Lower lobe of right lung (tissue), 2 donors: ENCODE measurements around the gene TBC1D24. TPM values are rescaled to one million over a fixed set of nuclear protein-coding genes. Genes with fewer than 3 reads are reported as not detected.

Experiments used
- ATAC-seq, 2 donors: fragments of 200-7000 bp; cut with Tn5 transposase; one replicate each; pipeline ENCODE4 v1.9.1; 2020 to 2022; ENCODE audit warnings: mild to moderate bottlenecking in 2 of 2, moderate library complexity in 2 of 2
- DNase-seq: peaks from one replicate; pipeline ENCODE4 v3.0.0-alpha.2; 2020
- H3K27ac ChIP-seq: fragments of 200-600 bp; one replicate; pipeline ENCODE4 v1.8.0; 2022
- H3K27me3 ChIP-seq: fragments of 200-600 bp; one replicate; pipeline ENCODE4 v1.8.0; 2022; ENCODE audit warnings: low read depth
- H3K36me3 ChIP-seq: fragments of 200-600 bp; one replicate; pipeline ENCODE4 v1.8.0; 2022; ENCODE audit warnings: mild to moderate bottlenecking
- H3K4me1 ChIP-seq: fragments of 200-600 bp; one replicate; pipeline ENCODE4 v1.8.0; 2022
- H3K4me3 ChIP-seq: fragments of 200-600 bp; one replicate; pipeline ENCODE4 v1.8.0; 2022; ENCODE audit warnings: mild to moderate bottlenecking
- H3K9me3 ChIP-seq: fragments of 200-600 bp; one replicate; pipeline ENCODE4 v1.8.0; 2022
- intact Hi-C: fragments of 100-400 bp; cut with DNase I; formaldehyde crosslinking; loops from one replicate; pipeline ENCODE4 v1.11.0; 2022
- total RNA-seq: library from RNA; stranded (reverse); fragmentation: NEBNext Ultra II Directional; extraction: Animal tissue kit (Norgen Biotek cat#: 25700); gene quantifications from one replicate; pipeline ENCODE4 v1.2.1, GENCODE V29; 2021
- TF ChIP-seq, protein P1 (sequence below): fragments of 200-600 bp; IDR thresholded peaks from one replicate; pipeline ENCODE4 v1.8.0; 2022; ENCODE audit warnings: antibody characterized with exemption, mild to moderate bottlenecking
- donor health status: DM: no; HTN: yes; CAD: no; lungs with severe emphysema.

Gene TBC1D24
- total RNA-seq, 1 donor from 2014 or later, result 40.2 TPM

- no peak for ATAC-seq
Observed at GRCh38 chr16:2499454-2499853, 24.5 kb downstream of the TBC1D24 start.

DNA sequence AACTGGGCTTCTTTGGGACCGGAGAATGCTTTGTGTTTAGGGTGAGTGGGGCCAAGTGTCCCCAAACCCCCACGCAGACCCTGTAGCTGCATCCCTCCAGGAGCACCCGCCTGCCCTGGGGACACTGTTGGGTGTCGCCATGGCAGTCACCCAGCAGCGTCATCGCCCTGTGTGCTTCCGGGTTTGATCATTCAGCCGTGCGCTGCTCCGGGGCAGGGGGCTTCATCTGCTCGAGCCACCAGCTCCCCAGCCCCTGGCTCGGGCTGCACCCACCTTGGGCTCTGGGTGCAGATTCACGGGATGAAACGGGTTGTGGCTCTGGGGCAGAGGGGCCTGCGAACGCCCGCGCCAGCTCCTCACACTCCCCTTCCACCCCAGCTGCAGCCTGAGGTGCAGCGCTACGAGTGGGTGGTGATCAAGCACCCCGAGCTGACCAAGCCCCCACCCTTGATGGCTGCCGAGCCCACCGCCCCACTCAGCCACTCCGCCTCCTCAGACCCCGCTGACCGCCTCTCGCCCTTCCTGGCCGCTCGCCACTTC, 25.0 kb downstream of the TBC1D24 start:
- DNase-seq (no peak), ATAC-seq (no peak)
- Histone ChIP-seq H3K27me3 (no peaks in the 10 kb centered on the region), H3K4me1 (peaks cover 70% of the 10 kb centered on the region), H3K4me3 (no peak overlapping the region), H3K27ac (no peak overlapping the region), H3K9me3 (no peaks in the 10 kb centered on the region), H3K36me3 (peaks cover 34% of the 10 kb centered on the region)
- TF ChIP-seq, protein P1, sequence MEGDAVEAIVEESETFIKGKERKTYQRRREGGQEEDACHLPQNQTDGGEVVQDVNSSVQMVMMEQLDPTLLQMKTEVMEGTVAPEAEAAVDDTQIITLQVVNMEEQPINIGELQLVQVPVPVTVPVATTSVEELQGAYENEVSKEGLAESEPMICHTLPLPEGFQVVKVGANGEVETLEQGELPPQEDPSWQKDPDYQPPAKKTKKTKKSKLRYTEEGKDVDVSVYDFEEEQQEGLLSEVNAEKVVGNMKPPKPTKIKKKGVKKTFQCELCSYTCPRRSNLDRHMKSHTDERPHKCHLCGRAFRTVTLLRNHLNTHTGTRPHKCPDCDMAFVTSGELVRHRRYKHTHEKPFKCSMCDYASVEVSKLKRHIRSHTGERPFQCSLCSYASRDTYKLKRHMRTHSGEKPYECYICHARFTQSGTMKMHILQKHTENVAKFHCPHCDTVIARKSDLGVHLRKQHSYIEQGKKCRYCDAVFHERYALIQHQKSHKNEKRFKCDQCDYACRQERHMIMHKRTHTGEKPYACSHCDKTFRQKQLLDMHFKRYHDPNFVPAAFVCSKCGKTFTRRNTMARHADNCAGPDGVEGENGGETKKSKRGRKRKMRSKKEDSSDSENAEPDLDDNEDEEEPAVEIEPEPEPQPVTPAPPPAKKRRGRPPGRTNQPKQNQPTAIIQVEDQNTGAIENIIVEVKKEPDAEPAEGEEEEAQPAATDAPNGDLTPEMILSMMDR, result no peak
- intact Hi-C loops, result no loop called here

More at GRCh38 chr16:2499454-2499853, 24.5 kb downstream of the TBC1D24 start:
- peaks cover 70% of the 10 kb centered on the region for H3K4me1 ChIP-seq
- no peaks in the 10 kb centered on the region for H3K9me3 ChIP-seq
- no peaks in the 10 kb centered on the region for H3K27me3 ChIP-seq
- no peak overlapping the region for H3K4me3 ChIP-seq
- TF ChIP-seq, protein P1, result no peak
- no peak for DNase-seq
- intact Hi-C loops, result no loop called here
- H3K36me3 ChIP-seq, result peaks cover 34% of the 10 kb centered on the region
- peak overlapping the region; percentile 32 for H3K27ac ChIP-seq

DNA sequence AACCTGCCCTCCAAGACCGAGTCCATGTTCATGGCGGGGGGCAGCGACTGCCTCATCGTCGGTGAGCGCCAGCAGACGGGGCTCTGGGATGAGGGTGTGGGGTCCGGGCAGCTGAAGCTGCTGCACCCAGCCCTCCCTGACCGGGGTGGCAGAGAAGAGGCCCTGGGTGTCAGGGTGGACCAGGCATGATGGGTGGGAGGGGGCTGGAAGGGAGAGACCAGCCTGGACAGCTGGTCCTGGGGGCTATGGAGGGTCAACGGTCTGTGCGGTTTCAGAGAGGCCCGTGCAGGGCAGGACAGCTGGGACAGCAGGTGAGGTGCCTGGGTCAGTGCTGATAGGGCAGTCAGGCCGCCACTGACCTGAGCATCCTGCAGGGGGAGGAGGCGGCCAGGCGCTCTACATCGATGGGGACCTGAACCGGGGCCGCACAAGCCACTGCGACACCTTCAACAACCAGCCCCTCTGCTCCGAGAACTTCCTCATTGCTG, 25.5 kb downstream of the TBC1D24 start:
- no peak for ATAC-seq
- no peak overlapping the region for H3K4me3 ChIP-seq
- no peaks in the 10 kb centered on the region for H3K27me3 ChIP-seq
- H3K36me3 ChIP-seq, result peaks cover 34% of the 10 kb centered on the region
- H3K27ac ChIP-seq, result no peak overlapping the region
- H3K9me3 ChIP-seq, result no peaks in the 10 kb centered on the region
- TF ChIP-seq, protein P1, result no peak
- peaks cover 66% of the 10 kb centered on the region for H3K4me1 ChIP-seq
- DNase-seq, result no peak
- intact Hi-C loops, result no loop called here

DNA sequence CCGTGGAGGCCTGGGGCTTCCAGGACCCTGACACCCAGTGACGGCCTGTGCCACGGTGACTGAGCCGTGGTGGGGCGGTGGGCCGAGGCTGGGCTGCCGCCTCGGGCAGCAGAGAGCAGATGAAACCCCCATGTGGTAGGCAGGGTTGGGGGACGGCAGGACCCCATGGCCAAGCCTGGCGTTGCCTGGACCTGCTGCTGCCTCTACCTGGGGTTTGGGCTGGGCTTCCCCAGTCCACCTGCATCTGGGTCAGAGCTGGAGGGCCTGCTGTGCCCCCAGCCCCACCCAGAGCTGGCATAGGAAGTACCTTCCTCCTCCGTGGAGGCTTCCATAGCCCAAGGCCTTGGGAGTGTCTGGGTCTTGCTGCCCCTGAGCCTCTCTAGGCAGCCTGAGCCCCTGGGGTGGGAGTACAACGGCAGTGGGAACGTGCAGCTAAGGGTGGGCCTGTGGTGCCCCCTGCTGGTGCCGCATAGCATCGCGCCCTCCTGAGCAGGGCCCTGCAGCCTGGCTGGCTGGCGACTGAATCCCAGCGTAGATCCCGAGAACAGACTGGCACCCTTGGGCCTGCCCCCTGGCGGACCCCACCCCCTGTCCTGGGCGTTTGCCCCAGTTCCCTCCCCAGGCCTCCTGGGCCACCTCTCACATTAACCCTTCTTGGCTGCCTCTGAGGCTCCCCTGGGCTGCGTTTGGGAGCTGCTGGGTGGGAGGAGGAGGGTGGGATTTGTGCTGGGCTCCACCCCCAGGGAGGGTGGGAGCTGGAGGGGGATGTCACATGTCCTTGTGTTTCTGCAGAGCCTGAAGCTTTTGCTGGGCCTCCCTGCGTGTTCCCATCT, 26.2 kb downstream of the TBC1D24 start:
- peaks cover 32% of the 10 kb centered on the region for H3K36me3 ChIP-seq
- H3K9me3 ChIP-seq, result no peaks in the 10 kb centered on the region
- H3K4me3 ChIP-seq, result peak overlapping the region; percentile 37
- no peak overlapping the region for H3K27ac ChIP-seq
- TF ChIP-seq, protein P1, result peak; percentile 99
- DNase-seq (peak; percentile 89), ATAC-seq (peak; percentile 83 to 91)
- H3K4me1 ChIP-seq, result peaks cover 63% of the 10 kb centered on the region
- intact Hi-C loops, result no loop called here
- H3K27me3 ChIP-seq, result no peaks in the 10 kb centered on the region

DNA sequence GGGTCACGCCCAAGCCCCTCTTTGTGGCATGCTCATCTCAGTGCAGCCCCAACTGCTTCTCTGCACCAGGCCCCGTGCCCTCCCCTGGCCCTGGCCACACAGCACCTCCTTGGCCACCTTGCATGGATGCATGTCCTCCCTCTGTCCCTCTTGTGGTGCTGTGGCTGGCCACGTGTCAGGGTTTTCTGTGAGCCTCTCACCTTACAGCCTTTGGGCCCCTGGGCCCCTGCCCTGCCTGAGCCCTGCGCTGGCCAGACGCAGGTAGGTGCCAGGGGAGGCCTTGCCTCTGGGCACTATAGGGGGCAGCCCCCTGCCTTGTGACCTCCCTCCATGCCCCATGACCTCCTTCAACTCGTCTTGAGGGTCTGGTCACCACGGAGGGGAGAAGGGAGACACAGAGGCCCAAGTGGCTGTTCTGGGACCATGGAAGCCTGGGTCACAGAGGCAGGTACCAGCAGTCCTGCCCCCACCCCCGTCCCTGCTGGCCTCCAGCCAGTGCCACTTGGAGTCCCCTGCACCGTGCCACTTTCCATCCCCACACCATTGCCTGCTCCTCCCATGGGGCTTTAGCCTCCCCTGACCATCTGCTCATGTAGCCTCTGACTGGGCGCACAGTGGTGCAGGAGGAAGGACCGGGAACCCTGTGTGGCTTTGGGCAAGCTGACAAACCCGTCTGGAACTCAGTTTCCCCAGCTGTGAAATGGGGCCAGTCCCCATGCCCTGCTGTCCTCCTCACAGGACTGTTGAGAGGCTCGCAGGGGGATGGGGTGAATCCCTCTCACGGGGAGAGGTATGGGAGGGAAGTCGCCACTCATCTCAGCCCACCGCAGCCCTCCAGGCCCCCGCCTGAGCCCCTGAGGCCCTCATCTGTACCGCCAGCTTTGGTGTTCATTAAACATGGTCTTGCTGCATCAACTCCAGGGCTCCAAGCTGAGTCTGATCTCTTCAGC, 27.3 kb downstream of the TBC1D24 start:
- no peak overlapping the region for H3K27ac ChIP-seq
- no peaks in the 10 kb centered on the region for H3K9me3 ChIP-seq
- intact Hi-C loops, result no loop called here
- ATAC-seq, result no peak
- no peak overlapping the region for H3K4me3 ChIP-seq
- TF ChIP-seq, protein P1, result no peak
- peaks cover 59% of the 10 kb centered on the region for H3K4me1 ChIP-seq
- H3K36me3 ChIP-seq, result peaks cover 28% of the 10 kb centered on the region
- no peaks in the 10 kb centered on the region for H3K27me3 ChIP-seq
- no peak for DNase-seq
